HG02885 (cell line): ENCODE measurements around the gene MBOAT1.

Experiments used
- ATAC-seq: cut with Tn5 transposase; IDR thresholded peaks from one replicate; pipeline ENCODE4 v1.9.1; 2021; ENCODE audit warnings: mild to moderate bottlenecking; ENCODE audit not compliant: unreplicated experiment, poor library complexity

MBOAT1 gene

DNA sequence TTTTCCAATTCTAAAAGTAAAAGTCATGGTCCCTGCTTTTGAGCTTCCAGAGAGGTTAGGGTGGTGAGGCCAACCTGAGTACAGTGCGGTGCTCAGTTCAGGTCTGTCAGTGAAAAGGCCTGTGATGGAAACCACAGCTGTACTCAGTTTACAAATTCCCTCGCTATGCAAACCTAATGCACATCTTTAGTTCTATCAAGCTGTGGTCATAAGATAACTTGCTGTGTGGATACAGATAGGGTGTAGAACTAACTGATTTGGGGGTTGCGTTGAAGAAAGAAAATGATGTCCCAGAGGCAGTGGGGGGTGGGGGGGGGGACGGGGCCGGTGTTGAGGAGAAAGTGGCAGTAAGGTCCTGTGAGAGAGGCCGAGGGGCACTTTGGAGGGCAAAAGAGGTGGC, 22.8 kb upstream of the MBOAT1 start:
- ATAC-seq = no peak

DNA sequence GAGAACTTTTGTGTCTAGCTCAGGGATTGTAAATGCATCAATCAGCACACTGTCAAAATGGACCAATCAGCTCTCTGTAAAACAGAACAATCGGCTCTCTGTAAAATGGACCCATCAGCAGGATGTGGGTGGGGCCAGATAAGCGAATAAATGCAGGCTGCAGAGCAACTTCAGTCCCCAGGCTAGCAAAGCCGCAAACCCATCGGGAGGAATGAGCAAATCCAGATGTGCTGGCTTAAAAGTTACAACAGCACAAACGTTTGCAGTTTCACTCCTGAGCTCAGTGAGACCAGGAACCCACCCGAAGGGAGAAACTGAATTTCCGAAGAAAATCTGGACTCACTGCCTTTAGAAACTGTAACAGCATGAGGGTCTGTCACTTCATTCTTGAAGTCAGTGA, 21.9 kb upstream of the MBOAT1 start:
- no peak for ATAC-seq

DNA sequence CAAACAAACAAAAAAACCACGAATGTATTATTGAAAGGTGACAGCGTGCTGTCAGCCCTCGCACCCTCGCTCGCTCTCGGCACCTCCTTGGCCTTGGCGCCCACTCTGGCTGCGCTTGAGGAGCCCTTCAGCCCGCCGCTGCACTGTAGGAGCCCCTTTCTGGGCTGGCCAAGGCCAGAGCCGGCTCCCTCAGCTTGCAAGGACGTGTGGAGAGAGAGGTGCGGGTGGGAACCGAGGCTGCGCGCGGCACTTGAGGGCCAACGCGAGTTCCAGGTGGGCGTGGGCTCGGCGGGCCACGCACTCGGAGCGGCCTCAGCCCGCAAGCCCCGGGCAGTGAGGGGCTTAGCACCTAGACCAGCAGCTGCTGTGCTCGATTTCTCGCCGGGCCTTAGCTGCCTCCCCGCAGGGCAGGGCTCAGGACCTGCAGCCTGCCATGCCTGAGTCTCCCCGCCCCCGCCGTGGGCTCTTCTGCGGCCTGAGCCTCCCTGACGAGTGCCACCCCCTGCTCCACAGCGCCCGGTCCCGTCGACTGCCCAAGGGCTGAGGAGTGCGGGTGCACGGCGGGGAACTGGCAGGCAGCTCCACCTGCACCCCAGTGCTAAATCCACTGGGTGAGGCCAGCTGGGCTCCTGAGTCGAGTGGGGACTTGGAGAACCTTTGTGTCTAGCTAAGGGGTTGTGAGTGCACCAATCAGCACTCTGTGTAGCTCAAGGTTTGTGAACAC, 20.9 kb upstream of the MBOAT1 start:
- no peak for ATAC-seq

DNA sequence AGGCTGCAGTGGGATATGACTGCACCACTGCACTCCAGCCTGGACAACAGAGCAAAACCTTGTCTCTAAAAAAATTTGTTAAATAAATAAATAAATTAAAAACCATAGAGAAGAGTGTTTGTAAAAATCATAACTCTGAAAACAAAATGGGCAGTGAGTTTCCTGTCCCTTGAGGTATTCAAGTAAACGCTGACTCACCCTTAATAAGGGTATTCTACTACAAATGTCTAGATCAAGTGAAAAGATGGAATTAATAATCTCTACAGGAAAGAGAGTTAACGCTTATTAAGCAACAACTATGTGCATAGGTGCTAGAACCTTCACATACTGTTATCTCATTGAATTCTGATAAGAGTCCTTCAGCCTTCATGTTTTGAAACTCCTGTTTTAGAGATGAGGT, 19.9 kb upstream of the MBOAT1 start:
- no peak for ATAC-seq

DNA sequence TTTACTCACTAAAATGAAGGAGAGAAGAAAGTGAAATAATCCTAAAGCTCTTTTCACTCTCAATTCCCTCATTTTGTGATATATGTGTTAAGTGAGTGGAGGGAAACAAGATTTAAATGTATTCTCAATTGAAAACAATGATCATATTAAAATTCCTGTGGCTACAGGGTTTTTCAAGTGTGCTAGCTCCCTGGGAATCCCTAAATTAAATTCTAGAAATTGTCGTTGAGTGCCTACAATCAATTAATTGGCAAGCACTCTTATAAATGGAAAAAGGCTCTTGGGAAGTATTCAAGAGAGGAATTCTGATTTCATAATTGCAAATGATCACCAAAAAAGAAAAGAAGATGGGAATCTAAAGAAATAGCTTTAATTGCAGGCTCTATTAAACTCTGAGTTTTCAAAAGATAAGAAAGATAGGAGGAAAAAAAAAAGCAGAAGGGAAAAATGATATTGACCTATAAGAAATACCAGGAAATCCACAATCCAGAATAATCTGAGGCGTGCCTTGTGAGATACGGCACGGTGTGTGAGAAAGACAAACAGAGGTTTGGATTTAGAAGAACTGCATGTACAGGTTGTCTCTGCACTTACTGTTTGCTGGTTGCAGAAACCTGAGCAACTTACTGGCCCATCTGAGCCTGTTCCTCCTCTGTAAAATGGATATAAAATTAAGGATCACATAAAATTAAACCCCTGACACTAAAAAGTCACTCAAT, 18.3 kb upstream of the MBOAT1 start:
- no peak for ATAC-seq

DNA sequence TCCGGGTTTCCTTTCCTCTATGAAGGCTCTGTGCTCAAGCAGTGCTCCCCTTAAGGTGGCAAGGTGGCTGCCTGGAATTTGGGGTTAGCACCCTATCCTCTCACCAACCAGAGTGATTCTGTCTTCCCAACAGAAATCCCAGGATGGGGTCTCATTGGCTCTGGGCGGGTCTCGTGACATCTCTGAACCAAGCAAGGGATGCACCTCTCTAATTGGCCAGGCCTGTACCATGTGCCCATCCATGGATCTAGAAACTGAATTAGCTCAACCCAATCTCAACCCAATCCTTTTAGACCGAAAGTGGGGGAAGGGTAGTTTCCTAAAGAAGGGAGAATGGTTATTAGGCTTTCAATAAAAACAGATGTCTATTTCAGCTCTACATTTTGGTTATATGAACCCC, 17.6 kb upstream of the MBOAT1 start:
- no peak for ATAC-seq

DNA sequence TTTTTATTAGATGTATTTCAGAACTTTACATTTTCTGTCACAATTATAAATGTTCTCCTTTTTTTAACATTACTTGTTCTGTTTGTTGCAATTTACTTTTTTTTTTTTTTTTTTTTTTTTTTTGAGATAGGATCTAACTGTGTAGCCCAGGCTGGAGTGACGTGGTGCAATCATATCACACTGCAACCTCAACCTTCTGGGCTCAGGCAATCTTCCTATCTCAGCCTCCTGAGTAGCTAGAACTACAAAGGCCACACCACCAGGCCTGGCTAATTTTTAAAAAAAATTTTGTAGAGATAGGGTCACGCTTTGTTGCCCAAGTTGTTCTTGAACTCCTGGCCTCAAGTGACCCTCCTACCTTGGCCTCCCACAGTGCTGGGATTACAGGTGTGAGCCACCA, 15.1 kb upstream of the MBOAT1 start:
- no peak for ATAC-seq

DNA sequence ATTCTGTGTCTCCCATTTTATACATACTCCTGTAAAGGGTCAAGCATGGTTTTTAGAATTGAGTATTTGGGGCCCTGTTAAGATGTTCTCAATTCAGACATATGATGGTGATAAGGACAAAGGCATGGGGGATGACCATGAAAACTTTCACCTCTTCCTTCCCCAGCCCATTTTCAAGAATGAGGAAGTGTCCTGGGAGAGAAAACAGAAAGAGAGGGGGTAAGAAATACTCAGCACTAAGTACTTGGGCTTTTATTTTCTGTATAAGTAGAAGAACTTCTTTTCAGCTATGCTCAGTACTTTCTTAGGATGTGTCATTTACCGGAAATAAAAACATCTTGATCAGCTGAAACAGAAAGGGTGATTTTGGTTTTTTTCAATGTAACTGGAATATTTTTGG, 10.9 kb upstream of the MBOAT1 start:
- no peak for ATAC-seq

DNA sequence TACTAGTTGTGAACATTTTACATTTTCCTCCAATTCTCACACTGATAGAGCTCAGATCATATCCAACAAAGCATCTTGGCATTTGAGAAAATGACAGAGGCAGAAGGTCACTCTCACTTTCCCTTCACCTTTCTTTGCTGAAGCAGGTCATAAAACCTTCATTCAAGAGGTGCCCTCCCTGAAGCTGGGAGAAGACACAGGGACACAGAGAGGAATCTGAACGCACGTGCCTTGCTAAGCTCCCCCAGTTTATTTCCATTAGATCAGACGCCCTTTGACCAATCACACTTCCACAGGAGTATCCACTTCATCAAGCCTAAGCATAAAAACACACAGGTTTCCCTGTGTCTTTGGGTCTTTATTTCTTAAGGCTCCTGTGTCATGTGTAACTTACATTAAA, 9.2 kb upstream of the MBOAT1 start:
- ATAC-seq = no peak

DNA sequence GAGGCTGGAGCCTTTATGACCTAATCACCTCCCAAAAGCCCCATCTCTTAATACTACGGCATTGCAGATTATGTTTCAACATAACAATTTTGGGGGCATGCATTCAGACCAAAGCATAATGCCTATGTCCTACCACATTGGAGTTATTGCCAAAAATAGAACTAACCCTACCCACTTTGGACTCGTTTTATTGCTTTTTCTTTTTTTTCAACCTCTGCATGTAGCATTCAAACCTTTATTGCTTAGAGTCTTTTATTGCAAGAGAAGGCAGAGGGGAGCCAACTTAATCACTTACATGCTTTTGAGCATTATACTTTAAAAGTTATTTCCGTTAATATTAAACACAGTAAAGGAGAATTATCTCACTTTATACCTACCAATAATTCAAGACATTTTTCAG, 8.1 kb upstream of the MBOAT1 start:
- ATAC-seq = no peak

DNA sequence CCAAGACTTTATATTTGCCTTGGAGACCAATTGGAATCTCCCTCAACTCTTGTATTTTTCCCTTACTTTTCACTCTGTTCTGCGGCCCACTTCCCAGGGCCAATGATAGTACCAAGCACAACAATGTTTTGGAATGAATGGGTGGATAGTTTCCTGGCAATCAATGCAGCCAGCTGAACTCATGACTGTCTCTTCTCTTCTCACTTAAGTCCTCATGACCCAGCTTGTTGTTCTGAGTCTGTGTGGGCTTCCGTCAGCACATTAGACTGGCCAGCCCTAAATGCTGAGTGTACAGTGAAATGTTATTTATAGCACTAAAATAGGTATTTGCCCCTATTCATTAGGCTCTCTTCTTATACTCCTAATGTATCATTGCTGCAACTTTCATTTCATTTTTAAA, 5.6 kb upstream of the MBOAT1 start:
- no peak for ATAC-seq

DNA sequence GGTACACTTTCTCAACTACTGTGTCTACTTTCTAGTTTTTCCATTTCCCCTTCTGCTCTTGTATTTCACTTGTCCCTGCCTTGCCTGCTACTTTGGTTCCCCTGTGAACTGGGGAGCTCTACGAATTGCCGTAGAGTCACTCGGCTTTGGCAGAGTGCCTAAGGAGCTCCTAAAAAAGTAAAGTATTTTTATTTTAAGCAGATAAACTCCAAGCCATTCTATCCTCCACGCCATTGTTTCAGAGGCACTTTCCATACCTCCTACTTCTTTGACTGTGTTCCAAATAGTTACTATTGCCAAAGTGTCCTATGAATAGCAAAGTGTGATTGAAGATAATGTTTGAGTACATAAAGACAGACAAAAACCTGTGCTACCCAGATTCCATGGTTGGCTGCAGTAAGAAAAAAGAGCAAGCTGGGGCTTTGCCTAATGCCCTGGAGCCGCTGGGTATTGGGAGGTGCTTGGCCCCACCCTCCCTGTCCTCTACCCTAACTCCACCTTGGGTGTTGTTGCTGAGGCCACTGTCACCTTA, 5.1 kb upstream of the MBOAT1 start:
- no peak for ATAC-seq

DNA sequence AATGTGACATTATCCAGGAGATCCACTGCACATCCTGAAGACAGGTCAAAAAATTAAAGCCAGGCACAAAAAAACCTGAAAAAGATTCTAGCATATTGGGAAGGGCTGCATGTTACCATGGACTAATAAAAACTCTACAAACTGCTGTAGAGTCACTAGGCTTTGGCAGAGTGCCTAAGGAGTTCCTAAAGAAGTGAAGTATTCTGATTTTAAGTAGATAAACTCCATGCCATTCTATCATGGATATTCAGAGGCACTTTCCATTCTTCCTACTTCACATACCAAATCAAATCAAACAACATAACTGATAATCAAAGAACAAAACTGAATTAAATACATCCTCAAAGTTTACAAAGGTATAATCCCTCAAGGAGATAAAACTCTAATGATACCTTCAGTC, 3.0 kb upstream of the MBOAT1 start:
- ATAC-seq = no peak

DNA sequence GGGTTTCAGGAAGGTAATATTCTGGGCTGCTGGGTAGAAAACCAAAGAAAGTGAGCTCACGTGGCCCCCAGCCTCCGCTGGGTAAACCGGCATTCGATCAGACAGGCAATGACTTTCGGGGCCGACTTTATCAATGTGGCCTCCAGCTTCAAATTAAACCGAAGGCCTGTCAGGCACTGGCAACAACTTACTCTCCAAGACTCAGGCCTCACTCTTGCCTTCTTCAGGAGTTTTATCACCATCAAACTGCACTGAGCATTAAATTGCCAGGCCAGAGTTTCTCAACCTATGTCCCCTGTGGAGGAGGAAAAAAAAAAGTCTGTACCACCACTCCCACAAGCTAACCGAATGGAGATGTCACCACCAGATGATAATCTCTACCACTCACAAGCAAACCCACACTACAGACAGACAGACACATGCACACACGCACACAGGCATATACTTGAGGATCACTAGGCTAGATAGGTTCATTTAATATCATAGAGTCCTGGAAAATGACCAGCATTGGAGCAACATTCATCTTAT, 1.1 kb upstream of the MBOAT1 start:
- no peak for ATAC-seq

DNA sequence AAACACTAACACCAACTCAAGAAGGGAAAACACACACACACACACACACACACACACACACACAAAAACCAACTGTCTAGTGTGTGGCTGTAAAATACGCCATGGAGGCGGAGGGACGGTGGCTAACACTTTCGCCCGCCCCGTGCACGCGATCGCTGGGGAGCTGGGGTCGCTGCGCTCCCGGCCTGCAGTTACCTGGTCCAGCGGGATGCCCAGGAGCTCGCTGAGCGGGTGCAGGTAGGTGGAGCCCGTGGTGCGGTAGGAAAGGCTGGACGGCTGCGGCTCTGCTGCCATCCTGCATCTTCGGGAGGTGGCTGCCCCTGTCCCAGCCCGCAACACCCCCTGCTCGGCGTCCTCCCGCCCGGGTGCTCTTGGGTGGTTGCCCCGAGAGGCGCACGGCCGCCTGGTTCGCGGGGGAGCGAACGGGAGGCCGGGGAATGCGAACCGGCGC, 303 bp downstream of the MBOAT1 start:
- peak; percentile 25 for ATAC-seq

DNA sequence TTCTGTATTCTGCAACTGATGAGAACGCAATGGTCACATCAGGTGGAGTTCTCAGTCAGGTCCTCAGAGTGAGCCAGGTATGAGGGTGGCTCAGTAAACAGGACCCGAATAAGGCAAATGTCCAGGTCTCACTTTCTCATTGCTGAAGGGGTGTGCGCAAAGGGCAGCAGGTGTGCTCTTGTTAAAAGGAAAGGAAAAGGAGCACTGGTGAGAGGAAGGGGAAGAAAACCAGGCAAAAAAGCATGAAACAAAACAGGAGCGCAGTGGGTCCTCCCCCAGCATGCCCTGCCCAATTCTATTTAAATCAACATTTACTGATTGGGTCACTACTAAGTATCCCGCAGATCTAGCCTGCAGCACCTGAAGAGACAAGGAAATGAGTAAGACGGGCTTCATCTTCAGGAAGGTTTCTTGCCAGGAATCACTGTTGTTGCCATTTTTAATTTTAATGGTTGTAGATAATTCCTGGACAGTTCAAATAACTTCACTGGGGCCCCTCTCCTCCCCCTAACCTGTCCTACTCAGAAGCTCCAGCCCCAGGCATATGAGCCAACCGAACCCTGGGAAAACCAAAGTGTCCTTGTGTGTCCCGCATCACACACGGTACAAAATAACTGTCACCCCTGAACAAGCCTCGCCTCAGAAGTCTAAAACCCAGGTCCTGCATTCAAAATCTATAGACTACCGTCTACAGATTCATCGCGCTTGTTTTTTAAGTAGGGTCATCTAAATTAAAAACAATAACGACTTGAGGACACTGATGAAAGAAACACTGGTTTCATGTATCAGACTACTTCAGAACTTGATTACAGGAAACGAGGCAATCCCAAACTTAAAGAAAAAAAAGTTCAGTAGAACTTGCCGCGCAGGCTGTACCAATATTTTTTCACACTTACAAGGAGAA, 980 bp downstream of the MBOAT1 start:
- peak; percentile 18 for ATAC-seq

DNA sequence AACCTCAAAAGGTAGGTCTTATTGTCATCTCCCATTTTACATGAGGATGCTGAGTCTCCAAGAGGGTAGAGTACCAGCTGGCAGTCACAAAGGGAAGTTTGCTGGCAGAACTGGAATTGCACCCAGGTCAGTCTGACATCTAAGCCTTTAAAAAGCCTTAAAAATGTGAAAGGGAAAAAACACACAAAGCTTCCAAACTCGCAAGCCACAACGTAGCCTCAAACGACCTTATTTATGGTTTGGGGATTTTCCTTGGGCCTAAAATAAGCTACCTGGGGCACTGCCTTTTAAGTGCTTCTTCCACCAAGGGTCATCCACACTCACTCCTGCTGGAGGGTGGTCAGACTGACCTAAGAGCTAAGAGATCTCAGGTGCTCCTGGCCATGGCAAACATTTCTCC, 2.1 kb downstream of the MBOAT1 start:
- ATAC-seq = no peak

DNA sequence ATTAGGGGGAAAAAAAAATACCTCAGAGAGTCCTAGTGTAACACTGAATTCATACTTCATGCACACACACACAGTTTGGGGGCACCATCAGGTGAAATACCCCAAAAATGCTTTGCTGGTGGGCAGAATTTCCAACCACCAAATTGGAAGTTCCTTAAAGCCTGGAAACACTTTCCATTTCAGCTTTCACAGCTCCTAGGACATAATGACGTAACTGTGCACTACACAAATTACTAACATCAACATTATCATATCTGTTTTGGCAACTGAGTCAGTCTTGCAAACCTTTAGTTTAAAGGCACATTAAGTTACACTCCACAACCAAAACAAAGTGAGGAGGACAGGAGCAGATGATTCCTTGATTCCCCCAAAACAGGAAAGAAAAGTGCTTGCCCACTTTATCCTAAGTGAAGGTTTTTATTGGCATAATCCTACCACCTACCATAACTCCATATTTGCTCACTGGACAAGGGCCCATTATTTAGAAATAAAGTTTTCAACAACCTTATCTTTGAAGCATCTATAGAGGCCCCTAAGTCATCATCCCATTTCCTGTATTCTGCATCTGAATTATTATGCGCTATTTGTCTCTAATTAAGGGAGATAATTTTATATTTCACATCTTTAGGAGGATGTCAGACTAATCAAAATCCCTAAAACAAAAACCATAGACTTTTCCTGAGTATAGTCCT, 3.4 kb downstream of the MBOAT1 start:
- no peak for ATAC-seq

DNA sequence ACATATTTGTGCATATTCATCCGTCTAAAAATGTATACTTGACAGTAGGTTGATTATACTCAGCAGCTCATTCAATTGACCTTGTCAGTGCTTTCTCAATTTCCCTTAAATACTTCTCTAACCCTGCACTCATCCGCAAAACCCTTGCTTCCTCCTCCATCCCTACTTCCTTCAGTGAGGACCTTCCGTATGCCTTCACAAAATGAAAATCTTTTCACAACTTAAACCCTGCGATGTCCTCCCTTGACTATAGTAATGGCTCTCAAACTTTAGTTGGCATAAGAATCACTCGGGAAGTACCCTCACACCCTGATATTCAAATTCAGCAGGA, 5.2 kb downstream of the MBOAT1 start:
- no peak for ATAC-seq

DNA sequence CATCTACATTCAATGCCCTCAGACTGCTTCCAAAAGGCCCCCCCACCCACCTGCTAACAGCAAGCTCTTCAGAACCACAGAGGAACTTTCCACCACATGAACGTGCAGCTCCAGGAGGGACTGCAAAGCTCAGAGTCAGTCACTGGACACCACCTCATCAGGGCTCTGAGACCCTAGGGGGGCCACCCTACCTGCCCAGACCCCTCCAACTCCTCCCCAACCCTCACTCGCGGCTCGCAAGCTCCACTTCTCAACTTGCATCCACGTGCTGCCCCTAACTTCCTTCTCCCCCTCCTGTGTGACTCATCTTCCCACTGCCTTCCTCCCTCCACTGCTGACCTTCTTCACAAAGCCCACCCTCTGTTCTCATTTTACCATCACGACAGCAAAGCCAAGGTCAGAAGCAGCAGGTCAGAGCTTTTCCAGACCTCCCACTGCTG, 6.5 kb downstream of the MBOAT1 start:
- ATAC-seq = no peak
